Natural killer cell (primary cell): ENCODE results near the gene UST. TPM values are rescaled to one million over a fixed set of nuclear protein-coding genes. Genes with fewer than 3 reads are reported as not detected.

Experiments used
- ATAC-seq, 3 donors: fragments of 150-1000 bp in 2 of 3; fragments of 200-7000 bp in 1 of 3; cut with Tn5 transposase; 1 replicate in 1 of 3; 2 replicates in 2 of 3; pipeline ENCODE4 v1.10.0; 2021; ENCODE audit warnings: mild to moderate bottlenecking in 2 of 3, moderate library complexity in 2 of 3
- DNase-seq, 2 donors: peaks; one replicate each; pipeline versions ENCODE4 v3.0.0 to v3.0.0-alpha.2; 2013 to 2021; ENCODE audit warnings: mixed read lengths in 1 of 2
- H3K27ac ChIP-seq: one replicate; pipeline ENCODE4 v1.5.1; 2013; ENCODE audit warnings: mild to moderate bottlenecking, low read length
- H3K27me3 ChIP-seq: one replicate; pipeline ENCODE4 v1.6.1; 2013; ENCODE audit warnings: low read length; ENCODE audit not compliant: control insufficient read depth, insufficient read depth
- H3K36me3 ChIP-seq: one replicate; pipeline ENCODE4 v1.6.1; 2013; ENCODE audit warnings: low read length; ENCODE audit not compliant: control insufficient read depth, insufficient read depth
- H3K4me1 ChIP-seq: one replicate; pipeline ENCODE4 v1.6.1; 2013; ENCODE audit warnings: low read length; ENCODE audit not compliant: control insufficient read depth, insufficient read depth
- H3K4me3 ChIP-seq: one replicate; pipeline ENCODE4 v1.5.1; 2013; ENCODE audit warnings: low read length
- H3K9me3 ChIP-seq: one replicate; pipeline ENCODE4 v1.6.1; 2013; ENCODE audit warnings: low read length; ENCODE audit not compliant: control insufficient read depth, insufficient read depth
- H3K27ac Mint-ChIP-seq, 2 donors: one replicate each; pipeline ENCODE4 v1.8.0; 2022; ENCODE audit warnings: mild to moderate bottlenecking in 2 of 2, mixed read lengths in 2 of 2, moderate library complexity in 1 of 2
- H3K27me3 Mint-ChIP-seq, 2 donors: one replicate each; pipeline ENCODE4 v1.8.0; 2022; ENCODE audit warnings: low read depth in 2 of 2, mixed read lengths in 2 of 2
- H3K36me3 Mint-ChIP-seq: one replicate; pipeline ENCODE4 v1.8.0; 2022; ENCODE audit warnings: mixed read lengths
- H3K4me1 Mint-ChIP-seq, 2 donors: one replicate each; pipeline ENCODE4 v1.8.0; 2022; ENCODE audit warnings: mixed read lengths in 2 of 2
- H3K4me3 Mint-ChIP-seq: one replicate; pipeline ENCODE4 v1.8.0; 2022; ENCODE audit warnings: mild to moderate bottlenecking, moderate library complexity, mixed read lengths
- H3K9me3 Mint-ChIP-seq, 2 donors: one replicate each; pipeline ENCODE4 v1.8.0; 2022; ENCODE audit warnings: mixed read lengths in 2 of 2
- CTCF ChIP-seq: fragments of 200-600 bp; IDR thresholded peaks from one replicate; pipeline ENCODE4 v1.8.0; 2022; ENCODE audit warnings: antibody characterized with exemption
- WGBS: methylation state at CpG from one replicate; pipeline ENCODE4 v1.1.7; 2013; ENCODE audit warnings: missing lambda C conversion rate; ENCODE audit not compliant: insufficient coverage; 5-methylcytosine and 5-hydroxymethylcytosine counted together
- intact Hi-C: fragments of 100-400 bp; cut with micrococcal nuclease; formaldehyde crosslinking; loops from one replicate; pipeline ENCODE4 v1.14.2; 2022
- total RNA-seq, 4 donors: library from RNA; stranded (reverse); fragments of 120-200 nt in 1 of 4; gene quantifications; one replicate each; pipeline versions ENCODE4 v1.2.3 to v1.2.4, GENCODE V29; 2013 to 2022

The UST gene
- total RNA-seq, 3 donors from 2014 or later (not counting 1 experiment from before 2014, with no cell fraction given): 6.3 to 11.9 (median 10.6) TPM

GRCh38 chr6:148700047-148700715 is 46.6 kb upstream of the UST start:
- TF ChIP-seq CTCF: no peak
- intact Hi-C loops: no loop called here
- Histone ChIP-seq H3K27ac (peak overlapping the region; percentile 24), H3K27me3 (no peaks in the 10 kb centered on the region), H3K4me1 (peaks cover 6% of the 10 kb centered on the region), H3K4me3 (peak overlapping the region; percentile 24), H3K36me3 (no peaks in the 10 kb centered on the region), H3K9me3 (no peaks in the 10 kb centered on the region)
- Mint-ChIP-seq H3K4me3 (peak overlapping the region; percentile 93), H3K9me3 (peaks cover 0 to 5% of the 10 kb centered on the region in 2 donors), H3K27ac (peak overlapping the region; percentile 80 to 91), H3K36me3 (no peaks in the 10 kb centered on the region), H3K27me3 (no peaks in the 10 kb centered on the region), H3K4me1 (peaks cover 13 to 16% of the 10 kb centered on the region in 2 donors)
- ATAC-seq (no peak), DNase-seq (no peak)
- WGBS: 72% methylated on average over 1 of the region's 2 CpGs

DNA sequence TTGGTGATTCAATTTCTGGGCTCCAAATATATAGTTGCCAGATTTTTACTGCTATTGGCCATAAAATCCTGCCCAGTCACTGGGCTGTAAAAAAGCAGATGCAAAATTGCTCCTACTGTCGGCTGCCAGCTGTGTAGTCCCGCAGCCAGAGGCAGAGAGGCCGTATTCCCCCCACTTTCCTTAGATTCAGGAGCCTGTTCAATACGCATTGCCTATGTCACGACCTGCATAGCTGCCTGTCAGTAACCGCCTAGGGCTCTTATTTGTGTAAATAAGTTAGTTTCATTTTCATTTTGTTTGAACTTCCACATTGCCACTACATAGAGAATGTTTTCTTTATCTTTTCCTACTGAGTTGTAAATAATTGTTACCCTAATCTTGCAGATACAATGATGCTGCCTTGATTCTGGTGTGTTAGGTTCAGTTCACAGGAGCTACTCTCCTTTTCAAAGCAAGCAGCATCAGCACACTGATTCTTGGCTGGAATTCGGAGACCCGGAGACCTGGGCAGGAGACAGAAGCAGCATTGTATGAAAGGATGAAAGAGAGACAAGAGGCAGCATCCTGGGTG is 46.0 kb upstream of the UST start:
- no peaks in the 10 kb centered on the region for H3K36me3 ChIP-seq
- peak overlapping the region; percentile 24 for H3K4me3 ChIP-seq
- Mint-ChIP-seq H3K9me3 (peaks cover 0 to 5% of the 10 kb centered on the region in 2 donors), H3K27ac (peak overlapping the region; percentile 80 to 91), H3K4me3 (peak overlapping the region; percentile 93), H3K27me3 (no peaks in the 10 kb centered on the region), H3K36me3 (no peaks in the 10 kb centered on the region), H3K4me1 (peaks cover 13 to 16% of the 10 kb centered on the region in 2 donors)
- no peaks in the 10 kb centered on the region for H3K9me3 ChIP-seq
- DNase-seq (peak in 1 of 2 donors; percentile 53), ATAC-seq (peak; percentile 76 to 92 (median 80))
- H3K4me1 ChIP-seq: peaks cover 6% of the 10 kb centered on the region
- WGBS: 22% methylated on average over 6 of the region's 8 CpGs
- no peaks in the 10 kb centered on the region for H3K27me3 ChIP-seq
- intact Hi-C loops: no loop called here
- peak overlapping the region; percentile 24 for H3K27ac ChIP-seq
- no peak for TF ChIP-seq CTCF

DNA sequence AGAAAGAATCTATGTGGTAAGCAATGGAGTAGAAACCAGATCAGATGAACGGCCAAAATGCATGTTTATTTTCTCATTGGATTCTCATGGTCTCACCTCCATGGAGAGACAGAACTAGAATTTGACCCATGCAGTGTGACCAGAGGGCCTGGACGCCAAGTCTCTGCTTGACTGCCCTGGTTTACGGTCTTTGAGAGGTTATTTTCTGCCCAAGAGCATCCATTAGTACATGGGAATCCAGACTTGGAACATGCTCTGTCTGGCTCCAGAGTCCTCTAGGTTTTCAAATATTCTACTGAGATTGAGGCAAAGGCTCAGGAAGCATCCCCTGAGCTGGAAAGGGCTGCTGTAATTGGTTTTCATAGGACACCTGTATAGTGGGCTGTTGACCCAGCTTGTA is 45.5 kb upstream of the UST start:
- no peaks in the 10 kb centered on the region for H3K9me3 ChIP-seq
- no peaks in the 10 kb centered on the region for H3K36me3 ChIP-seq
- ATAC-seq: no peak
- no peaks in the 10 kb centered on the region for H3K27me3 ChIP-seq
- Mint-ChIP-seq H3K27ac (peak overlapping the region; percentile 80 to 91), H3K9me3 (peaks cover 0 to 5% of the 10 kb centered on the region in 2 donors), H3K4me1 (peaks cover 13 to 16% of the 10 kb centered on the region in 2 donors), H3K4me3 (peak overlapping the region; percentile 93), H3K36me3 (no peaks in the 10 kb centered on the region), H3K27me3 (no peaks in the 10 kb centered on the region)
- peak overlapping the region; percentile 24 for H3K27ac ChIP-seq
- H3K4me1 ChIP-seq: peaks cover 6% of the 10 kb centered on the region
- DNase-seq: no peak
- WGBS: 83% methylated on average over 3 of the region's 3 CpGs
- no peak for TF ChIP-seq CTCF
- intact Hi-C loops: no loop called here
- H3K4me3 ChIP-seq: peak overlapping the region; percentile 24
